RCC 7860 (cell line): ENCODE results near the gene NUP93.
"Not testable (repeated sequence)": the region's sequence is repeated elsewhere in the genome, so short reads cannot be mapped to it uniquely, and the experiment has no call there.

Experiments used
- DNase-seq: peaks from one replicate; pipeline ENCODE4 v3.0.0-alpha.2; 2015; ENCODE audit warnings: low spot score
- FAIRE-seq: peaks from 2 replicates; lab custom pipeline; 2012; peaks lifted over from hg19 to GRCh38; lab: Jason Lieb, UNC

Gene NUP93

DNA sequence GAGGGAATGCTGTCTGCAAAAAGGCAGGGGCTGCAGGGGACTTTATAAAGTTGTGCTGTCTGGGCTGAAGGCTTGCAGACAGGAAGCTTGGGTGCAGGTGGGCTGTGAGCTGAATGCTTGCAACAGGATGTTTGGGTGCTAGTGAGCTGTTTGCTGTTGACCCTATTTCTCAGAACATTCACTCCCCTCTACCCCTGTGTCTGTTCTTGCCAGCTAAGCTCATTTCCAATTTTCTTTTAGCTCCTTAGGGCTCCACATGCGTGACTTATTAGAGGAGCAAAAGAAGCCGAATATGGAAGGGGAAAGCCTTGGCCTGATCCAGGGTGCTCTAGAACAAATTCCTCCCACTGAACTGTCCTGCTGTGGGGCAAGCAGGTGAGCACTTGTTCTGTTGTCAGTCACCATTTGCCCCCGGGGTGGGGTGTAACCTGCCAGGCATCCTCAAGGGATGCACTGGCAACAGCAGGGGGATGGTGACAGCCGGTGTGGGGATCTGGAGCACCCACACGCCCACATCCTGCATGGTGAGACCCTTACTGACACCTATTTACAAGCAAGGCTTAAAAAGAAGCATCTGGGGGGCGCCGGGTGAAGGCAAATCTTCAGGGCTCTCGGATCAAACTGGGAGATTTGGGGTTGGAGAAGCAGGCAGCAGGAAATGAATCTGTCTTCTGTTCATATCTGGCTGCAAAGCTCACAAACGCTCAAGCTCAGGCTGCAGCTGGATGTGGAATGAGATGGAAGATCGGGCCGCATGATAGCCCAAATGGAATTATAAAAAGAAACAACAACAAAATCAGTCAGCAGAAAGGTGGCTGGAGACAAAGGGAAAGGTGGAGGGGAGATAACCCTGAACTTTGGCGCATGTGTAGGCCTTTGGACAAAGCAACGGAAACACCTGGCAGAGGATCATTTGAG lies 21.1 kb upstream of the NUP93 start:
- FAIRE-seq, result no peak
- DNase-seq, result no peak

DNA sequence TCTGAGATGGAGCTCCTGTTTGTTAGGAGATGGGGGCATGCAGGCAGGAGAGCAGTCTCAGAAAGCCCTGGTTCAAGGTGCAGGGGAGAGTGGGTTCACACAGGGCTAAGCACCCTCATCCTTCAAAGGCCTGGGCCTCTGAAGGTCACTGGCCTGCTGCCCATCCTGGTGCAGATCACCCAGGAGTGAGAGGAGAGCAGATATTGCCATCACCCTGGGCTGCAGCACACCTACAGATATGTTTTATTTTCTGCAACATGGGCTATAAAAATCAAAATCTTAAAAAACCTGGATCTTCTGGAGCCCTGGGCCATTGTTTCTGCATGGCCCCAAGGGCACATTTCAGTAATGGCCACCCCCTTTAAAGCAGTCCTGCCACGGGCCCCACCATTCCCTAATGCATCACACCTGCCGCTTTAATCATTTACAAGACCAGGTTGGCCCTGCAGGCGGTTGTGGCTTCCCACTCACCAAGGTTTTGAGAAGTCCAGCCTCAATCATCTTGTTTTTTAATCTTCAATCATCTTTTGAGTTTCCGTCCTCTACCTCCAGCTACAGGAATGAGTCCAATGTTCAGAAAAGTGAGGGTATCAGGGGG lies 20.4 kb upstream of the NUP93 start:
- DNase-seq, result no peak
- FAIRE-seq, result no peak

DNA sequence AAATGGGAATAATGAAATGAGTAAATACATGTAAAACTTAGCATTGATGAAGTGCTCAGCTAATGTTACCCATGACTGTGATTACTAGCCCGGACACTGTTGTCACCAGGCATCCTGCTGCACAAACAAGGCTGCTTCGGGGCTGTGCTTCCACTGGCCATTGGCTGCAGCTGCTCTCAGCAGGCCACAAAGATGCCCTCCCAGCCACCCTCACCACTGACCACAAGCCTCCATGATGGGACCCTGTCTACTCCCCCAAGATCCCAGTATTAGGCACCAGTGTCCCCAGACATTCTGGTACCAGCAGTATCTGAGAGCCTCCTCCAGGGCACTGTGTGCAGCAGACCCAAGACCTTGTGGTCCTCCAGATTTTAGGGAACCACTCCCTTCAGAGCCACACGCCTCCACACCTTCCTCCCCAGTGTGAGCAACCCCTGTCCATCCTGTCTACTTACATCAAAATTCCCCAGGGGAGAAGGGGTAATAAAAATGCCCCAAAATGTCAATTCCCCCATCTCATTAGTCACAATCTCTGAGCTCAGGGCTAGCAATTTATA lies 19.7 kb upstream of the NUP93 start:
- DNase-seq (no peak), FAIRE-seq (no peak)

DNA sequence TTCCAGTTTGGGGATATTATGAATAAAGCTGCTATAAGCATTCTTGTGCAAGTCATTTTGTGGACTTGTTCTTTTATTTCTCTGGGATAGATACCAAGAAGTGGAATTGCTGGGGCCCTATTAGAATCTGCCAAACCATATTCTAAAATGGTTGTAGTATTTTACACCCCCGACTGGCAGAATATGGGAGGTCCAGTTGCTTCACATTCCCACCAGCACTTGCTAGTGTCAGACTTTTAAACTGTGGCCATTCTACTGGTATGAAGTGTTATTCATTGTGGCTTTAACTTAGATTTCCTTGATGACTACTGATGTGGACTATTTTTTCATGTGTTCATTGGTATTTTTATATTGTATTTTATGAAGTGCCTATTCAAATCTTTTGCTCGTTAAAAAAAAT lies 18.1 kb upstream of the NUP93 start:
- FAIRE-seq, result no peak
- no peak for DNase-seq

DNA sequence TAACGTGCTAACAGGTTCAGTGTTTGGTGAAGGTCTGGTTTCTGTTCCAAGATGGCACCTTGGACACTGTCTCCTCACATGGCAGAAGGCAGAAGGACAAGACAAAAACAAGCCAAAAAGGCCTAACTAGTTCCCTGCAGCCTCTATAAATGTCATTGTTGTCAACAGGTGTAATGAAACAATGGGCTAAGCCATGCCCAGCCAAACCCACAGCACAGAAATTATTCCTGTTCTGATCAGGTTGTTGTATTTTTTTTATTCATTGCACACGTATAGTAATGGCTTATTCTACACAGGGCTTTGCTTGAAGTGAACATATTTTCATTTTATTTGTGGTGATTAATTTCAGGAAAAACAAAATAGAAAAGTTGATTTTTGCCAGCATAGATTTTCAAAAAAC lies 16.1 kb upstream of the NUP93 start:
- FAIRE-seq (no peak), DNase-seq (no peak)

DNA sequence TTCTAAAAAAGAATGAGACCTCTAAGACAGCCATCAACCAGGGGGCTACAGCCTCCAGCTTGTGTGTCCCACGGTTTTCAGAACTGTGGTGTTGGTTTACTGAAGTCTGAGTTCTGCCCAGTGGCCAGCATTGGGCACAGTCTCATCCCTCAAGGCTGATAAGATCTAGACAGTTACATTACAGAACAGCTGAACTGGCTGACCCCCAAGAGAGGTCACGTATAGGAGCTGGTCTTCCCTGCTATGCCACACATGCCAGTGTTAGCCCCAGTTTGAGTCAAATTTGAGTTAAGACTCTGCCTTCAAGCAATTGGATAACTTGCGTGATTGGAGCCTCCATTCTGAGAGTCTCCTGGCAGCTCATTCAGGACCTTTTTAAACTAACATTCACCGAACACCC lies 14.8 kb upstream of the NUP93 start:
- FAIRE-seq (no peak), DNase-seq (no peak)

DNA sequence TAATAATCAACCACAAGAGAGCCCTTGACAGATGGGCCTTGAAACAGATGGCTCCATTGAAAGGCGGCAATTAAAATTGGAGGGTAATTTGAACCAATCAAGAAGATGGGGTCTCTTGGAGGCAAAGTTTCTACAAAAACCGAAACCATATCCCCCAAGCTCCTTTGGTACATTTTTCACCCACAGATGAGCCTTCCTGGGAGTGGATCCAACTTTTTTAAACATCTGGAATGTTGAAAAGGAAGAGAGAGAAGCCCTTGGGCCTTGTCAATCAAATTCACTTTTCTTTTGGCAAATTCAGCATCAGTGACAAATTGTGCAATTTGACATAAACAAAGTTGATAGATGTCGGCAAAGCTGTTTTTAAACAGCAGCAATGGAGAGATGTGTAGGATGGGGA lies 13.2 kb upstream of the NUP93 start:
- FAIRE-seq, result no peak
- DNase-seq, result no peak

DNA sequence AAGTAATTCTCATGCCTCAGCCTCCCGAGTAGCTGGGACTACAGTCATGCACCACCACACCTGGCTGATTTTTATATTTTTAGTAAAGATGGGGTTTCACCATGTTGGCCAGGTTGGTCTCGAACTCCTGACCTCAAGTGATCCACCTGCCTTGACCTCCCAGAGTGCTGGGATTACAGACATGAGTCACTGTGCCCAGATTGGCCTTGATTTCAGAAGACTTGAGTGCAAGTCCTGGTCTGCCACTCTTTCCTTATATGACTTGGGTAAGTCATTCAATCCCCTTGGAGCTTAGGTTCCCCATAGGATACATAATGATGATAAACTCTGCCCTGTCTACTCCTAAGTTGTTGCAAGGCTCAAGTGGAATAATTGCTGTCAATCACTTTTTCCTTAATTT lies 12.4 kb upstream of the NUP93 start:
- FAIRE-seq, DNase-seq: not testable (repeated sequence)

DNA sequence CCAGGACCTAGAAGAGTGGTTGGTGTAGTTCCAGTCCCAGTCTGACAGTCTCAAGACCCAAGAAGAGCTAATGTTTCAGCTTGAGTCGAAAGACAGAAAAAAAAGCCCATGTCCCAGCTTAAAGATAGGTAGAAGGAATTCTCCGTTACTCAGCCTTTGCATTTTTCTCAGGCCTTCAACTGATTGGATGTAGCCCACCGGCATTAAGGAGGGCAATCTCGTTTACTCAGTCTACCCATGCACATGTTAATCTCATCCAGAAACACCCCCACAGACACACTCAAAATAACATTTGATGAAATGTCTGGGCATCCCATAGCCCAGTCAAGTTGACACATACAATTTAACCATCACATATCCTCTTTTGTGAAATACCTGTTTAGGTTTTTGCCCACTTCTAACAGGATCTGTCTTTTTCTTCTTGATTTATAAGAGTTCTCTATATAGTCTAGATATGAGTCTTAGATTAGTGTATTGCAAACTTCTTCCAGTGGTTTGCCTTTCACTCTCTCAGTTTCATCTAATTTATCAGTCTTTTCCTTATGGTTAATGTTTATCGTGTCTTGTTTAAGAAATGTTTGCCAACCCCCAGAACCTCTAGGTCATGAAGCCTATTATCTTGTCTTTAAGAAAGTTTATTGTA lies 7.6 kb upstream of the NUP93 start:
- DNase-seq (no peak), FAIRE-seq (no peak)

DNA sequence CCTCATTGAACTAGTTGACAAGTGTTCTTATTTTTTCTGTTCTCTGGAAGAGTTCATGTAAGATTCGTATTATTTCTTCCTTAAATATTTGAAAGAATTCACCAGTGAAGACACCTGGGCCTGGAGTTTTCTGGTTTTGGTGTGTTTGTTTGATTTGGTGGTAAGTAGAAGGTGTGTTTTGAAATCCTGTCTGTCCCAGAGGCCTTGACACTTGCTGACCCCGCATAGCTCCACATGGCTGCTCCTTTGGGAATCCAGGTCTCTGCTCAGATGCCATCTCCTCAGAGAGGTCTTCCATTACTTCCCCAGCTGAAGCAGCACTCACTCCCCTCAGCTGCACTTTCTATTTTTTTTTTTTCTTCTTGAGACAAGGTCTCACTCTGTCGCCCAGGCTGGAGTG lies 5.7 kb upstream of the NUP93 start:
- no peak for FAIRE-seq
- DNase-seq, result no peak

DNA sequence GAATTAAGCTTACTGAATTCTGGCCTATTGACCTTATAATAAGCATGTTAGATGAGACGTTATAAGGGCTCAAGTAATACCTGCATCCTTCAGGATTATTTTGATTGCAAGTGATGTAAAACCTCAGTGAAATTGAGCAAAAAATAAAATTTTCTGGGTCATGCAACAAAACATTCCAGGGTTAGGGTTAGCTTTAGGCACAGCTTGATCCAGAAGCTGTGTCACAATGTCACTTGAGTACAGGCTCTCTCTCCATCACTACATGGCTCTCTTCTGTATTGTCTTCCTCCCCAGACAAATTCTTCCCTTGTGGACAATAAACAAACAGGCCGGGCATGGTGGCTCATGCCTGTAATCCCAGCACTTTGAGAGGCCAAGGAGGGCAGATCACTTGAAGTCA lies 3.6 kb upstream of the NUP93 start:
- FAIRE-seq, result no peak

DNA sequence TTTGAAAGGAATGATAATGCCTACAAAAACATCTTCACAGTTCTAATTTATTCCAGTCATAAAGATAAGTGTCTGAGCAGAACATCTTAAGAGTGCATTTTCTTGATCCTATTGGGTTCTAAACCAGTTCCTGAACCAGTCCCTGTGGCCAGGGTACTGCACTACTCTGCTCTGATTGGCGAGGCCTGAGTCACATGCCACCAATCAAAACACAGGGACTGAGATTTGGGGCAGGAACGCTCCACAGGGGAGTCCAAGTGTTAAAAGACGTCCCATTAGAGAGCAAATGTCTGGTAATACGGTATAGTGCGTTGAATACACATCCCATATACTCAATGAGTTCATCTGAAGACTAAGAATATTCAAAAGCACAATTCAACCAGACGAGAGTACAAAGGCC lies 3.0 kb upstream of the NUP93 start:
- no peak for FAIRE-seq
- no peak for DNase-seq

More for the DNA sequence above, 3.6 kb upstream of the NUP93 start:
- DNase-seq, result no peak

DNA sequence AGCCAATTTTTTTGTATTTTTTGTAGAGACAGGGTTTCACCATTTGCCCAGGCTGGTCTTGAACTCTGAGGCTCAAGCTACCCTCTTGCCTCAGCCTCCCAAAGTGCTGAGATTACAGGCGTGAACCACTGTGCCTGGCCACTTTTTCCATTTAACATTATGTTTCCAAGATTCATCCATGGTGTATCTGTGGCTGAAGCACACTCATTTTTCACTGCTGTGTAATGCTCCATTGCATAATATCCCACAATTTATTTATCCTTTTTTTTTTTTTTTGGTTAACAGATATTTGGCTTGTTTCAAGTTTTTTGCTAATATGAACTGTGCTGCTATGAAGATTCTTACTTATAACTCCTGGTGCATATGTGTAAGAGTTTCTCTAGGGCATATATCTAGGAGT lies 1.9 kb upstream of the NUP93 start:
- DNase-seq, result no peak
- FAIRE-seq, result no peak

DNA sequence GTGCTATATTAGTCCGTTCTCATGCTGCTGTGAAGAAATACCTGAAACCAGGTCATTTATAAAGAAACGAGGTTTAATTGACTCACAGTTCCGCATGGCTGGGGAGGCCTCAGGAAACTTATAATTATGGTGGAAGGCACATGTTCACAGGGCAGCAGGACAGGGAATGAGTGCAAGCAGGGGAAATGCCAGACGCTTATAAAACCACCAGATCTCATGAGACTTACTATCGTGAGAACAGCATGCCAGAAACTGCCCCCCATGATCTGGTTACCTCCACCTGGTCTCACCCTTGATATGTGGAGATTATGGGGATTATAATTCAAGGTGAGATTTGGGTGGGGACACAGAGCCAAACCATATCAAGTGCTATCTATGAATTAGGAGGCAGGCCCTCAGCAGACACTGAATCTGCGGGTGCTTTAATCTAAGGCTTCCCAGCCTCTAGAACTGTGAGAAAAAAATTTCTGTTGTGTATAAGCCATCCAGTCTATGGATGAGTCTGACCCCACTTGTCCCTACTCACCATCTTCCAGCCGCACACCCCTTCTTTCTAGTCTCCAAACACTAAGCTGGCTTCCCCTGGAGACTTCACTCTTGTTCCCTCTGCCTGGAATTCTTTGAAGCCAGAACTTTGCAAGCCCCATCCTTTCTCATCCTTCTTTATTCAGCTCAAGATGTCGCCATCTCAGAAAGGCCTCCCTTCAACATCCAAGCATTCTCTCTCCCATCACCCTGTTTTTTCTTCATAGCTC lies 772 bp upstream of the NUP93 start:
- DNase-seq (no peak), FAIRE-seq (no peak)

DNA sequence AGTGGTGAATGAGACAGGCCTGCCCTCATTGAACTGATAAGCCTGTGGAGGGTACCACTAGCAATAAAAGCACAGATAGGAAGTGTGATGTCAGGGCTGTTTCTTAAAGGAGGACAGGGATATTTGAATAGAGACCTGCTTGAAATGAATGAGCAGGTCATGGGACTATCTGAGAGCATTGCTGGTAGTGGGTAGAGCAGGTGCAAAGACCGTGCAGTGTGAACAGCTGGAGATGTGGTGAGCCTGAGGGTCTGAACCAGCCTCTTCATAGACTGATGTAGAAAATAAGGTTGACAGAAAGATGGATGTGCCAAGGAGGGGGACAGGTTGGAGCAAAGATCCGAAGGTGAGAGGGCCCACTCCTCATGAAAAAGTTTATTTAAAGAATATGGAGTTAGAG lies 2.4 kb downstream of the NUP93 start:
- FAIRE-seq (no peak), DNase-seq (no peak)

DNA sequence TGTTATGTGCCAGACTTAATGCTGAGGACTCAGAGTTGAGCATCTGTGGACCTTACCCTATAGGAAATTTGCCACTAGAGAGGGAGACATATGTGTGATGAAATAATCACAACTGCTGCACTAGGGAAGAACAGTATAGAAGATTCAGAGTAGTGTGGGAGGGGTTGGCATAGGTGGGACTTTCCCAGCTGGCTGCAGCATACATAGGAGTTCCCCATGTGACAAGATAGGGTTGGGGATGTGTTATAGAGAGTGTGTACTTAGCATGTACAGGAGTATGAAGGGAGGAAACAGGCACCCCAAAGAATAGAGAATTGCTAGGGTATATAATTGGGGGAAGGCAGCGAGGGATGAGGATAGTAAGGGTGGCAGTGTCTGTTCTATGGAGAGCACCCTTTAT lies 2.9 kb downstream of the NUP93 start:
- DNase-seq (no peak), FAIRE-seq (no peak)

DNA sequence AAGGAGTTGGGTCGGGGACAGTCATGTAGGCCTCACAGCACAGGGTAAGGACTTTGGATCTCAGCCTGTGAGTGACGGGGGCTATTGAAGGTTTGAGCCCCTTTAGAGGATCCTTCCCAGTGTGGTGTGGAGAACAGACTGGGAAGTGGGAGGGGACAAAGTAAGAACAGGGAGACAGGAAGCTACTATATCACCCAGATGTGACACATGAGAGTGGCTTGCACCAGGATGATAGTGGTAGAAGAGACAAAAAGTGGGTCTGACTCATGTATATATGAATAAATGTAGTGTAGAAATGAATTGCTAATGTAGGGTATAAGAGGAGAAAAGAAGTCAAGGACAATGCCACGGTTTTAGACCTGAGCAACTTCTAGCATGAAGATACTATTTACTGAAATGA lies 4.5 kb downstream of the NUP93 start:
- DNase-seq (no peak), FAIRE-seq (no peak)

DNA sequence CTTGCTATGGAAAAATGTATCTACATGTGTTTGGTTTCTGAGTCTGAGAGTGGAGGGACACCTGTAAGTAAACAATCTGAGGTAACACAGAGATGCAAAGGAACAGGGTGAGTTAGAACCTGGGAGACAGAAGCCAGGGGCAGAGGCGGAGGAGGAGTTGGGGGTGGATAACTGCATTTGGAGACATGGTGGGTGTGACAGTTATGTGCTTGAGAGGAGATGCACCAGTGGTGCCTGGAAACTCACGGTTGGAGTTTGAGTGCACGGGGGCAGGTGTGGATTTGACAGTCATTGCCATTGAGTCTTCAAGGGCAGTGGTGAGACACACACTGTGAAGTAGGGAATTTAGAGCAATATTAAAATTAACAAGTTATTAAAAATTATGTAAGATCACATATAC lies 6.5 kb downstream of the NUP93 start:
- DNase-seq, result no peak
- FAIRE-seq, result no peak

DNA sequence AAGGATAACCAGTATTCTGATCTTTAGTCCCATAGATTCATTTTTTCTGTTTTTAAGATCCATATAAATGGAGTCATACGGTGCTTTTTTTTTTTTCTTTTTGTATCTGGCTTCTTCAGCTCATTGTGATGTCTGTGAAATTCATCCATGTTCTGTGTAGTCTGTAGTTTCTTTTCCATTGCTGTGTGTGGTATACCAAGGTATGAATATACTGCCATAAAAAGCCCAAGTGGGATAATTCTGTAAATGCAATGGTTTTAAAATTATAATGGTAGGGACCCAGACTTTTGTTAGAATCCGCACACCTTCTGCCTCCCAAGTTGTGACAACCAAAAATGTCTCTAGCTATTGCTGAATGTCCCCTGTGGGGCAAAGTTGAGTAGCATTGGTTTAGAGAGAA lies 7.6 kb downstream of the NUP93 start:
- DNase-seq (no peak), FAIRE-seq (no peak)

DNA sequence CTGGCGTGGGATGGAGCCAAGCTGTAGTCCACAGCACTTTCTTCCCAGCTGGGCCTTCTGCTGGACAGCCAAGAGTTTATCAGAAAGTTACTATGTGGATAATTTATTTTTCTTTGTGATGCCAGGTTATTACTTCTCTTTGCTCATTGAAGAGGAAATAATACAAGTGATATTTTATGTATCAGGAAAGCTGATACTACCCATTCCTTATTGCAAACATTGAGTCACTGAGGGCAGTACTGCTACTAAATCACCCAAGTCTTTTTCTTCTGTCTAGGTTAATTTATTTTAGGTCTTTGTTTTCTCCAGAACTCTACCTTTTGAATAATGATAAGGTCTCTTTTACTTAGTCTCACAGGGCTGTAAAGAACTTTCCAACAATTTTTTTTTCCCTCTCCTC lies 8.3 kb downstream of the NUP93 start:
- FAIRE-seq (no peak), DNase-seq (no peak)

DNA sequence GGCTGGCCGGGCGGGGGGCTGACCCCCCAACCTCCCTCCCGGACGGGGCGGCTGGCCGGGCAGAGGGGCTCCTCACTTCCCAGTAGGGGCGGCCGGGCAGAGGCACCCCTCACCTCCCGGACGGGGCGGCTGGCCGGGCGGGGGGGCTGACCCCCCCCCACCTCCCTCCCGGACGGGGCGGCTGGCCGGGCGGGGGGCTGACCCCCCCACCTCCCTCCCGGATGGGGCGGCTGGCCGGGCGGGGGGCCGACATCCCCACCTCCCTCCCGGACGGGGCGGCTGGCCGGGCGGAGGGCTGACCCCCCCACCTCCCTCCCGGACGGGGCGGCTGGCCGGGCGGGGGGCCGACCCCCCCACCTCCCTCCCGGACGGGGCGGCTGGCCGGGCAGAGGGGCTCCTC lies 9.4 kb downstream of the NUP93 start:
- DNase-seq, FAIRE-seq: not testable (repeated sequence)
